SK-N-MC (cell line): ENCODE data around the gene SEMA3A.

Experiments
- EZH2 ChIP-seq: fragments of 200-600 bp; sonication (generic); IDR thresholded peaks from one replicate; pipeline ENCODE4 v1.6.1; 2017; ENCODE audit warnings: antibody characterized with exemption
- POLR2AphosphoS5 ChIP-seq: IDR thresholded peaks from 2 replicates; pipeline ENCODE4 v1.6.1; 2012; ENCODE audit warnings: mild to moderate bottlenecking, low read depth, low read length, borderline replicate concordance

DNA sequence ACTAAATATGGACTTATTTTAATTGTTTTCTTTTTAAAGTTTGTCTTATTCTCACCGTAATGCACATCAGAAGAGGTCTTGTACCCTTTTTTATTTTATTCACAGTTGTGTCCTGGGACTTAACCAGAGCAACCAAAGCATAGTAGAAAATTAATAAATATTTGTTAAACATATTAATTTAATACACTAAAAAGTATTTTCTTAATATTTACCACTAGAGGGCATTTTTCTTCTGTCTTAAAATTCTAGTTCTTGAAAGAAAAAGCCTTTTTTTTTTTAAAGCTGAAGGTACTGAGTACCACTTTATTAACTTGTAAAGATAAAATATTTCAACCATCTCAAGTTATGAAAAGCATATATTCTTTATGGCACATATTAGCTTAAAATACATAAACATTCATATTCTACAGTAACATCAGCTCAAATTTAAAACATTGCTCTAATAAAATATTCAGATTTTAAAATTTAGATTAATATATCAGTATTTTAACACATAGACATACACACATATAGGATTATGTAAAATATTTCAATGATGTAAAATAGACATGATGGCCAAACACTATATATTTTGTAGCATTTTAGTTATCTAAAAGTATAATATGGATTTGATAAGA, 260.4 kb downstream of the SEMA3A start:
- TF ChIP-seq EZH2 (no peak), POLR2AphosphoS5 (no peak)
